Measurements from ENCODE around the gene ZNF830. TPM values are rescaled to one million over a fixed set of nuclear protein-coding genes. Genes with fewer than 3 reads are reported as not detected.

The ZNF830 gene
- total and polyA plus RNA-seq, 2 of the 13 experiments (the other 11 are each of a cell fraction or from before 2014, with no cell fraction given), result 6.1 to 19.0 TPM

DNA sequence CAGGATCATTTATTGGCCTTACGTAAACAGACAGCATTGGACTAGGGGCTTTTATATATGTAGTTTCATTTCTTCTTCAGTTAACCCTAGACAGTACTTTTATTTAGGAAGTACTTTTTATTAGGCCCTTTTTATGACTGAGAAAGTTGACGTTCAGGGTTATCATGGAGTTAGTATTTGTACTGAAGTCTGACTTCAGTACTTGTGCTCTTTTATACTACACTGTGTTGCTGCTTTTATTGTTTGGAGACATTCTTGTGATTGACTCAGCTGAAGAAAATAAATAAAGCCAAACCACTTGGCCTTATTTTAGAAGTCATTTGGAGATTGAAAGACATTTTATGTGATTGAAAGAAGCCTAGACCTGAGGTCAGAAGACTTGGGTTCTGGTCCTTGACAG lies 25.9 kb downstream of the ZNF830 start:
- Histone ChIP-seq H3K79me2 (ENCODE audit: insufficient read depth, low read length) (peaks cover 20% of the 10 kb centered on the region), H3K4me1 (ENCODE audit: insufficient read depth, low read length) (peaks cover 24% of the 10 kb centered on the region), H2AFZ (ENCODE audit: low read length) (no peak overlapping the region), H3K4me3 (replicated peaks in 1 of 3; ENCODE audit: insufficient read depth in 1 of 3, low read depth in 2 of 3, low read length in 3 of 3) (no peak overlapping the region), H3K27me3 (ENCODE audit: control insufficient read depth in 1 of 2, insufficient read depth in 2 of 2, low read length in 2 of 2) (no peaks in the 10 kb centered on the region), H3K4me2 (ENCODE audit: low read depth, low read length) (no peak overlapping the region), H4K20me1 (ENCODE audit: insufficient read depth, low read length) (no peaks in the 10 kb centered on the region), H3K36me3 (replicated peaks in 1 of 2; ENCODE audit: control insufficient read depth in 1 of 2, insufficient read depth in 2 of 2, low read length in 2 of 2) (peaks cover 13 to 68% of the 10 kb centered on the region in 2 experiments), H3K9ac (ENCODE audit: insufficient read depth, low read depth, low read length) (no peak overlapping the region), H3K9me3 (ENCODE audit: low read length) (no peaks in the 10 kb centered on the region), H3K27ac (ENCODE audit: extremely low read length, insufficient read depth, low read length) (no peak overlapping the region)
- no peak for FAIRE-seq
- ATAC-seq, result no peak
- 97% methylated on average over 2 of the region's 2 CpGs for WGBS (ENCODE audit: low lambda C conversion rate)
- in situ Hi-C loops (cut with HindIII; ENCODE audit: extremely low pct_ligation_motif_present, low pct_unique_long_range_greater_than_20kb) (no loop called here), intact Hi-C loops (cut with micrococcal nuclease; ENCODE audit: unreplicated experiment) (no loop called here)
- POLR2A ChIA-PET, result no interaction called here
- DNase-seq (ENCODE audit: low spot score), result no peak
- CTCF ChIA-PET (ENCODE audit: low intra/inter-chr PET ratio, low total read pairs), result no interaction called here
- BruUV-seq (replicated peaks), result no TSS peak
- no peak for TF ChIP-seq DZIP1 (CRISPR knock-in tag; IDR thresholded peaks at IDR 0.05)
- no peak for TF ChIP-seq FOXC1 (CRISPR knock-in tag; IDR thresholded peaks at IDR 0.05; ENCODE audit: borderline replicate concordance)
- TF ChIP-seq ZGPAT (CRISPR knock-in tag; IDR thresholded peaks at IDR 0.05), result no peak
- TF ChIP-seq NFYB (CRISPR knock-in tag; IDR thresholded peaks at IDR 0.05), result no peak
- TF ChIP-seq GFI1 (CRISPR knock-in tag; IDR thresholded peaks at IDR 0.05; ENCODE audit: borderline replicate concordance), result no peak
- TF ChIP-seq SKIL (CRISPR knock-in tag; IDR thresholded peaks at IDR 0.05; ENCODE audit: borderline replicate concordance), result no peak
- no peak for TF ChIP-seq RERE (CRISPR knock-in tag; IDR thresholded peaks at IDR 0.05; ENCODE audit: low read depth)
- TF ChIP-seq, protein P1, sequence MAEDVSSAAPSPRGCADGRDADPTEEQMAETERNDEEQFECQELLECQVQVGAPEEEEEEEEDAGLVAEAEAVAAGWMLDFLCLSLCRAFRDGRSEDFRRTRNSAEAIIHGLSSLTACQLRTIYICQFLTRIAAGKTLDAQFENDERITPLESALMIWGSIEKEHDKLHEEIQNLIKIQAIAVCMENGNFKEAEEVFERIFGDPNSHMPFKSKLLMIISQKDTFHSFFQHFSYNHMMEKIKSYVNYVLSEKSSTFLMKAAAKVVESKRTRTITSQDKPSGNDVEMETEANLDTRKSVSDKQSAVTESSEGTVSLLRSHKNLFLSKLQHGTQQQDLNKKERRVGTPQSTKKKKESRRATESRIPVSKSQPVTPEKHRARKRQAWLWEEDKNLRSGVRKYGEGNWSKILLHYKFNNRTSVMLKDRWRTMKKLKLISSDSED (CRISPR knock-in tag; IDR thresholded peaks at IDR 0.05), result no peak
- no peak for TF ChIP-seq CBFB (CRISPR knock-in tag; IDR thresholded peaks at IDR 0.05)
- TF ChIP-seq ZSCAN31 (CRISPR knock-in tag; IDR thresholded peaks at IDR 0.05; ENCODE audit: low read depth), result no peak
